KOPT-K1 (cell line): ENCODE results near the gene CREBBP.

Experiments used
- H3K27ac ChIP-seq: fragments of 200-600 bp; sonication (generic); 2 replicates; pipeline ENCODE4 v1.5.1; 2016; ENCODE audit warnings: antibody characterized with exemption, mild to moderate bottlenecking, low read depth, low read length; ENCODE audit not compliant: poor library complexity, severe bottlenecking
- H3K36me3 ChIP-seq: fragments of 200-600 bp; sonication (generic); 2 replicates; pipeline ENCODE4 v1.5.1; 2017; ENCODE audit warnings: antibody characterized with exemption, mild to moderate bottlenecking, low read length, moderate library complexity; ENCODE audit not compliant: insufficient read depth
- H3K9me3 ChIP-seq: fragments of 200-600 bp; sonication (generic); 2 replicates; pipeline ENCODE4 v1.5.1; 2017; ENCODE audit warnings: antibody characterized with exemption, low read length, mild to moderate bottlenecking; ENCODE audit not compliant: insufficient read depth, poor library complexity, severe bottlenecking

CREBBP gene

GRCh38 chr16:3849751-3850543 is 30.6 kb downstream of the CREBBP start:
- Histone ChIP-seq H3K27ac (no peak overlapping the region), H3K36me3 (peaks cover 44% of the 10 kb centered on the region), H3K9me3 (no peaks in the 10 kb centered on the region)

GRCh38 chr16:3846595-3847091 is 33.9 kb downstream of the CREBBP start:
- Histone ChIP-seq H3K9me3 (no peaks in the 10 kb centered on the region), H3K27ac (no peak overlapping the region), H3K36me3 (peaks cover 44% of the 10 kb centered on the region)

GRCh38 chr16:3846087-3846486 is 34.4 kb downstream of the CREBBP start:
- H3K27ac ChIP-seq = no peak overlapping the region
- no peaks in the 10 kb centered on the region for H3K9me3 ChIP-seq
- peaks cover 44% of the 10 kb centered on the region for H3K36me3 ChIP-seq

DNA sequence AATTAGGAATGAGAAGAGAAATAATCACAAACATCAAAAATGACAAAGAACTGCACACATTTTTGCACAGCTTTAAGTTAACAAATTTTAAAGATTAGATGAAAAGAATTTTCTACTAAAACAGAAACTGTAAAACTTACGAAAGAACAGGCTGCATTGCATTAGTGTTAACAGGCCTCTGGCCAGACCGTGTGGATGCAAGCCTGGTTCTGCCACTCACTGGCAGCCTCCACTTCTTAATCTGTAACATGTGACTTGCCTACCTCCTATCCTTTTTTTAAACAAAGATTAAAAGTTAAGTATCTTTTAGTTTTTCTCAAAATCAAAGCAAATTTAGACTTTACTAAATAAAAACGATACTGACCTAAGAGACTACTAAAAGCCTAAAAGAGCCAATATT is 37.5 kb downstream of the CREBBP start:
- no peak overlapping the region for H3K27ac ChIP-seq
- no peaks in the 10 kb centered on the region for H3K9me3 ChIP-seq
- H3K36me3 ChIP-seq = peaks cover 15% of the 10 kb centered on the region; the same call in 1 of the 2 replicates

DNA sequence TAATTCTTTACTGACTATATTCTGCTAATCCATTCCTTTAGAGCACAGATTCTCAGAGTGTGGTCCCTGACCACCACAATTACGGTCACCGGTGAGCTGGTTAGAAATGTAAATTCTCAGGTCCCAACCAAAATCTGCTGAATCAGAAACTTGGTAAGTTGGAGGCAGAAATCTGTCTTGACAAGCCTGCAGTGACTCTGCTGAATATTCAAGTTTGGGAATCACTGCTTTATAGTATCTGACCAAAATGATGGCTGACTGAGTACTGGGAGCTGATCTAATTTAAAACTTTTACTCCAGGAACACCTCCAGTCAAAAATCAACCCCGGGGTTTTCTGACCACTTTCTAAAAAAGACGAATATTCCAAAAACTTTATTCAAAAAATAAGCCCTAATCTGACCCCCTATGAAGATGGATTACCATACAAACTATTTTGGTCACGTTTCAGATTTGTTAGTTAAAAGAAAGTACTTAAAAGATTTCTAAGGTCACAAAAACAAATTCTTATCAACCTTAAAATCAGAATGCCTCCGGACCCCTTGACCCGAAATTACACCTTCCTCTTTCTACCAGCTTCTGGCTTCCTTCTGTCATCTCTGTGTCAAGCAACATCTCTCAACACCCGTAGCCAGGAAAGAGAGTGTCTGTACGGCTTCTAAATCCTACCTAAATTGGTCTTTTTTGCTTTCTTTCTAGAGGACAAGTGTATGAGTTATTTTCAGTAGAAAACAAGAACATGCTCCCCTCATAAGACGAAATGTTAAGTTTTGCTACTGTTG is 38.6 kb downstream of the CREBBP start:
- Histone ChIP-seq H3K9me3 (no peaks in the 10 kb centered on the region), H3K27ac (no peak overlapping the region), H3K36me3 (peaks cover 5% of the 10 kb centered on the region; the same call in 1 of the 2 replicates)

DNA sequence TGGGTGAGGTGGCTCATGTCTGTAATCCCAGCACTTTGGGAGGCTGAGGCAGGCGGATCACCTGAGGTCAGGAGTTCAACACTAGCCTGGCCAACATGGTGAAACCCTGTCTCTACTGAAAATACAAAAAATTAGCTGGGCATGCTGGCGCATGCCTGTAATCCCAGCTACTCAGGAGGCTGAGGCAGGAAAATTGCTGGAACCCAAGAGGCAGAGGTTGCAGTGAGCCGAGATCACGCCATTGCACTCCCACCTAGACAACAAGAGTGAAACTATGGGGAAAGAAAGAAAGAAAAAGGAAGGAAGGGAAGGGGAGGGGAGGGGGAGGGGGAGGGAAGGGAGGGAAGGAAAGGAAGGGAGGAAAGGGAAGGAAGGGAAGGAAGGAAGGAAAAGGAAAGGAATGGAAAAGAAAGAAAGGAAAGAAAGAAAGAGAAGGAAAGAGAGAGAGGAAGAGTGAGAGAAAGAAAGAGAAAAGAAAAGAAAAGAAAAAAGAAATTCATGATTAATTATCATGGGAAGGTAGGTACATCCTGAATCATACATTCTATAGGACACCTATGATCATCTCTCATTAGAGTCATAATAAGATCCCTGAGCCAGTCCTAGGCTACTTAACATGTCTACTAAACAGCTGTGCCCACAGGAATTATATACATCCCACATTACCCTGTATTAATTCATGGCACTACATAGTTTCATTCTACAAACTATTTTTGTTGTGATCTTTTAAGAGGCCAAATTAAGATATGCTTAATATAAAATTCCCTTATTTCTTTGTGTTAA is 40.9 kb downstream of the CREBBP start:
- Histone ChIP-seq H3K27ac (no peak overlapping the region), H3K36me3 (no peaks in the 10 kb centered on the region), H3K9me3 (no peaks in the 10 kb centered on the region)

- no peak overlapping the region for H3K27ac ChIP-seq
- no peaks in the 10 kb centered on the region for H3K36me3 ChIP-seq
Measured at GRCh38 chr16:3838600-3839401, 41.7 kb downstream of the CREBBP start.

GRCh38 chr16:3837851-3838586 is 42.5 kb downstream of the CREBBP start:
- no peak overlapping the region for H3K27ac ChIP-seq
- peaks cover 8% of the 10 kb centered on the region for H3K9me3 ChIP-seq
- 0 out of 2 replicates have a peak, but pooled peaks cover under 1% of the 10 kb centered on the region for H3K36me3 ChIP-seq

More at GRCh38 chr16:3838600-3839401, 41.7 kb downstream of the CREBBP start:
- H3K9me3 ChIP-seq = peaks cover 3% of the 10 kb centered on the region

GRCh38 chr16:3836641-3837040 is 43.9 kb downstream of the CREBBP start:
- Histone ChIP-seq H3K36me3 (peaks cover 5% of the 10 kb centered on the region; the same call in 1 of the 2 replicates), H3K9me3 (peaks cover 22% of the 10 kb centered on the region), H3K27ac (no peak overlapping the region)

GRCh38 chr16:3835089-3835602 is 45.4 kb downstream of the CREBBP start:
- Histone ChIP-seq H3K9me3 (peaks cover 22% of the 10 kb centered on the region), H3K36me3 (peaks cover 5% of the 10 kb centered on the region; the same call in 1 of the 2 replicates), H3K27ac (no peak overlapping the region)

DNA sequence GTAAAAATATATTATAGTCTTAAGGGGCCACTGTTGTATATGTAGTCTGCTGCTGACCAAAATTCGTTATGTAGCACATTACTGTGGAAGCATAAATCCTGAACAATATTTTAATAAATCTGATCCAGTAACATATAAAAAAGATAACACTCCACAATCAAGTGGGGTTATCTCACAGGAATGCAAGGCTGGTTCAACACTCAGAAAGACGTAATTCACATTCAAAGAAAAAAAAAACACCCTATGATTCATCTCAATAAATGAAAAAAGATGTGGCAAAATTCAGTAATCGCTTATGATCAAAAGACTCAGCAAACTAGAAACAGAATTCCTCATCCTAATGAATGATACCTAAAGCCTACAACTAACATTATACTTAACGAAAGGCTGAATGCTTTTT is 47.8 kb downstream of the CREBBP start:
- H3K36me3 ChIP-seq = peaks cover 5% of the 10 kb centered on the region; the same call in 1 of the 2 replicates
- H3K9me3 ChIP-seq = peaks cover 22% of the 10 kb centered on the region
- H3K27ac ChIP-seq = no peak overlapping the region

- peaks cover 22% of the 10 kb centered on the region for H3K9me3 ChIP-seq
- peaks cover 5% of the 10 kb centered on the region; the same call in 1 of the 2 replicates for H3K36me3 ChIP-seq
- H3K27ac ChIP-seq = no peak overlapping the region
Measured at GRCh38 chr16:3830625-3831254, 49.8 kb downstream of the CREBBP start.
